HG03571 (cell line): Measurements from ENCODE around the gene MCCC2.
A peak's percentile ranks its signal among the peaks of the same experiment; 100 is the strongest.
"Not testable (repeated sequence)": the region's sequence is repeated elsewhere in the genome, so short reads cannot be mapped to it uniquely, and the experiment has no call there.

Experiments used
- ATAC-seq: cut with Tn5 transposase; IDR thresholded peaks from one replicate; pipeline ENCODE4 v1.9.1; 2021; ENCODE audit not compliant: unreplicated experiment

MCCC2 gene

DNA sequence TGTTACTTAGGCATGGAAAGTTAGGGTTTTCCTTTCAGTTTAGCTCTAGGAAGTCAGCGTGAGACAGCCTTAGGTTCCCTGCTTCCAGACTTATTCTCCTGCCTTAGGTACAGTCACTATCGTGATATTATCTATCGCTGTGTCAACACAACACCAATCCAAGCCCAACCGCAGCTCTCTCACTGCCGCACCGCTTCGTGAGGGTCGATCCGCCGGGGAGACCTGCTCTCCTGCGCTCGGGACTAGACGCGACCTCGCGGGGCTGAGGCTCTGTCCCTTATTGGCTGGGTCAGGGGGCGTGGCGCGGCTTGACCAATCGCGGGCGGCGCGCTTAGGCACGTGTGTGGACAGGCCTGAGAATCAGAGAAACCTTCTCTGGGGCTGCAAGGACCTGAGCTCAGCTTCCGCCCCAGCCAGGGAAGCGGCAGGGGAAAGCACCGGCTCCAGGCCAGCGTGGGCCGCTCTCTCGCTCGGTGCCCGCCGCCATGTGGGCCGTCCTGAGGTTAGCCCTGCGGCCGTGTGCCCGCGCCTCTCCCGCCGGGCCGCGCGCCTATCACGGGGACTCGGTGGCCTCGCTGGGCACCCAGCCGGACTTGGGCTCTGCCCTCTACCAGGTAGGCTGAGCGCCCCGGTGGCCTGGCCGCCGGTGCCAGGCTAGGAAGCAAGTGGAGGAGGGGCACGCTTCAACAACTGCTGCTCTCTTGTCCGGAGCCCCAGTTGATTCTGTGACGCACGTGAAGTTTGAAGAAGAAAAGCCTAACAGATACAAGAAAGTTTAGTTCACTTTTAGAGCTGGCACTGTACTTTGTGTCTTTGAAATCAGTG is at the start of gene MCCC2:
Gene MCCC2 (plus strand): TSS at position 400 of the 825 bp plus-strand sequence. CDS start 86 bp downstream, at position 486.
- ATAC-seq: peak; percentile 96

DNA sequence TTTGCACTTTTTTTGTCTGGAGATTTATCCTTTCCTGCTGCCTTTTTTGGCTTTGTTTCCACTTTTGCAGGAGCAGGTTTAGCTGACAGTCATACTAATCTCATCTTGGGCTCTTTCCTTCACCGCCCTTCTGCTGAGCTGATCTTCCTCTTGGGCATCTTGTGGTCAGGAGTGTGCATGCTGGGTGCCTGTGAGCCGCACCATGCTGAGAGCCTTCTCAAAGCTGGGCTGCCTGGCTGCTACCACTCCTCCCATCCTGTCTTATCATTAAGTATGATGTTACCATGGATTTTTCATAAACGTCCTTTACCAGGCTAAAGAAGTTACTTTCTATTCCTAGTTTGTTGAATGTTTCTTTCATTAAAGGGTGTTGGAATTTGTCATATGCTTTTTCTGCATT is 49.5 kb upstream of the MCCC2 start:
- no peak for ATAC-seq

DNA sequence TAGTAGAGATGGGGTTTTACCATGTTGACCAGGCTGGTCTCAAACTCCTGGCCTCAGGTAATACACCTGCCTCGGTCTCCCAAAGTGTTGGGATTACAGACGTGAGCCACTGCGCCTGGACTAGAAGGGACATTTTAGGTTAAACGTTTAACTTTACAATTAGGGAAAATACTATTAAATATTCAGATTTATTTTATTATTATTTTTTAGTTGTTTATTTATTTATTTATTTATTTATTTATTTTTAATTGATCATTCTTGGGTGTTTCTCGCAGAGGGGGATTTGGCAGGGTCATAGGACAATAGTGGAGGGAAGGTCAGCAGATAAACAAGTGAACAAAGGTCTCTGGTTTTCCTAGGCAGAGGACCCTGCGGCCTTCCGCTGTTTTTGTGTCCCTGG is 36.3 kb upstream of the MCCC2 start:
- ATAC-seq: not testable (repeated sequence)

DNA sequence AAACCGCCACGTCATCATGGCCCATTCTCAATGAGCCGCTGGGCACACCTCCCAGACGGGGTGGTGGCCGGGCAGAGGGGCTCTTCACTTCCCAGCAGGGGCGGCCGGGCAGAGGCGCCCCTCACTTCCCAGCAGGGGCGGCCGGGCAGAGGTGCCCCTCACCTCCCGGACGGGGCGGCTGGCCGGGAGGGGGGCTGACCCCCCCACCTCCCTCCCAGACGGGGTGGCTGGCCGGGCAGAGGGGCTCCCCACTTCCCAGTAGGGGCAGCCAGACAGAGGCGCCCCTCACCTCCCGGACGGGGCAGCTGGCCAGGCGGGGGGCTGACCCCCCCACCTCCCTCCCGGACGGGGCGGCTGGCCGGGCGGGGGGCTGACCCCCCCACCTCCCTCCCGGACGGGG is 35.6 kb upstream of the MCCC2 start:
- ATAC-seq: not testable (repeated sequence)

DNA sequence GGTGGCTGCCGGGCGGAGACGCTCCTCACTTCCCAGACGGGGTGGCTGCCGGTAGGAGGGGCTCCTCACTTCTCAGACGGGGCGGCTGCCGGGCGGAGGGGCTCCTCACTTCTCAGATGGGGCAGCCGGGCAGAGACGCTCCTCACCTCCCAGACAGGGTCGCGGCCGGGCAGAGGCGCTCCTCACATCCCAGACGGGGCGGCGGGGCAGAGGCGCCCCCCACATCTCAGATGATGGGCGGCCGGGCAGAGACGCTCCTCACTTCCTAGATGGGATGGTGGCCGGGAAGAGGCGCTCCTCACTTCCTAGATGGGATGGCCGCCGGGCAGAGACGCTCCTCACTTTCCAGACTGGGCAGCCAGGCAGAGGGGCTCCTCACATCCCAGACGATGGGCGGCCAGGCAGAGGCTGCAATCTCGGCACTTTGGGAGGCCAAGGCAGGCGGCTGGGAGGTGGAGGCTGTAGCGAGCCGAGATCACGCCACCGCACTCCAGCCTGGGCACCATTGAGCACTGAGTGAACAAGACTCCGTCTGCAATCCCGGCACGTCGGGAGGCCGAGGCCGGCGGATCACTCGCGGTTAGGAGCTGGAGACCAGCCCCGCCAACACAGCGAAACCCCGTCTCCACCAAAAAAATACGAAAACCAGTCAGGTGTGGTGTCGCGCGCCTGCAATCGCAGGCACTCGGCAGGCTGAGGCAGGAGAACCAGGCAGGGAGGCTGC is 35.0 kb upstream of the MCCC2 start:
- ATAC-seq: not testable (repeated sequence)

DNA sequence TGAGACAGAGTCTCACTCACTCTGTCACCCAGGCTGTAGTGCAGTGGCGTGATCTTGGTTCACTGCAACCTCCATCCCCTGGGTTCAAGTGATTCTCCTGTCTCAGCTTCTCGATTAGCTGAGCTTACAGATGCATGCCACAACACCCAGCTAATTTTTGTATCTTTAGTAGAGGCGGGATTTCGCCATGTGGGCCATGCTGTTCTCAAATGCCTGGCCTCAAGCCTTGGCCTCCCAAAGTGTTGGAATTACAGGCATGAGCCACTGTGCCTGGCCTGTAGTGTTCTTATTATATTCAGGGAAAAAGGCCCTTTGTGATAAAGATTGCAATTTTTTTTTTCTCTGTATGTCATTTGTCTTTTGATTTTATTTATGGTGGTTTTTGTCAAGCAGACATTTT is 24.0 kb upstream of the MCCC2 start:
- ATAC-seq: no peak

DNA sequence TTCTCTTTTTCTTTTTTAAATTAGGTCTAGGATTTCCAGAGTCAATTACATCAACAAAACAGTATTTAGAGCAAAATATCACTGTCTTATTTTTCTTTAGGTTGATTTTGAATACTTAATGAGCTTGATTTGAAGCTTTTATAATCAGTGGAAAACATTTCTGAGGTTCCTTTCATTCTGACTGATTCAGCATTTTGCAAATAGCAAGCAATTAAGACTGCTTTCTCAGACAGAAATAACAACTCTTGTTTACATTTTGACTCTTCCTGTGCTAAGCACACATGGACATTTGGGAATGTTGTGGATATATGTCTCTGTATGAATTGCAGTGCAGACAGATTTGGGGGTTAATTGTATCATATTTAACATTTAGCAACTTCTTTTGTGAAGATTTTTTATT is 22.2 kb upstream of the MCCC2 start:
- no peak for ATAC-seq

DNA sequence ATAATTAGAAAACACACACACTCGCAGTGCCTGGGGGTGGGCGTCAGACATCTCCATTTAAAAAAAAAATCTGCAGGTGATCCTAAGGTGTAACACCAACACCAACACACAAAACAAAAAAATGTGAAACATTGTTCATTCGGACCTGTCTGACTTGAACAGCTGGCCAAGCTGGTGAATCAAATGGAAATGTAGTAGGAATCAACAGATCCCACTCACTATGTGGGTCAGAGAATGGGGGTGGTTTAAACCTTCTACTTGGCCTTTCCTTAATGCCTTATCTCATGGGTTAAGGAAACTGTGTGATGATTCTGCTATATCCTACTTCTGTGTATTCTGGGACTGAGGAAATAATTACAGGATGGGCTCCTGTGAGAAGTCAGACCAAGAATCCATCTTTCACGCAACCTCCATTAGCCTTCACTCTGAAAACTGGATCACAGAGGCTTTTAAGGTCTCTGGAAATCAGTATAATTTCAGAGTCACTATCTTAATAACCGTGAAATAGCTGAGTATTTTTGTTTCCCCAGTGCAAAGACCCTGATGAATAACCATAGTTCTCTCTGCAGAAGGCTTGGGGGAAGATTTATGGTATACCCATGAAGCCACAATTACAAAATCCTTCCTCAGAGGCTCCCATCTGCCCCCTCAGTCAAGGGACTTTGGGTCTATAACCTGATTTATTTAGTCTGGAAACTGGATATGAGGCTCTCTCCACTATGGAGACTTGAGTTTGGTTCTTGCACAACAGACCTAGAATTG is 17.2 kb upstream of the MCCC2 start:
- ATAC-seq: no peak

DNA sequence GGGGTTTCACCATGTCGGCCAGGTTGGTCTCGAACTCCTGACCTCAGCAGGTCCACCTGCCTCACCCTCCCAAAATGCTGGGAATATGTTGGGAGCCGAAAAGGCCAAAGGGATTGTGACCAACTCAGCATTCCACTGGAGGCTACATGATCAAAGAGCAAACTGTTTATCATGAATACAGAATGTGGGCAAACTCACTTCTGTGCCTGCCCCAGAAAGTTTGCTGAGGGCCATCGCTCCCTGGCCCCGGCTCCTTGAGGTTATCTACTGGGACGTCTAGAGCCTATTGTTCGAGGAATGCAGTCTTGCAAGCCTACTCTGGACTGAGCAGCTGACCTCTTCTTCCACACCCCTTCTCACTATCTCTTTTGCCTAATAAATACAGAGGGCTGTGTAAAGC is 15.3 kb upstream of the MCCC2 start:
- not testable (repeated sequence) for ATAC-seq

DNA sequence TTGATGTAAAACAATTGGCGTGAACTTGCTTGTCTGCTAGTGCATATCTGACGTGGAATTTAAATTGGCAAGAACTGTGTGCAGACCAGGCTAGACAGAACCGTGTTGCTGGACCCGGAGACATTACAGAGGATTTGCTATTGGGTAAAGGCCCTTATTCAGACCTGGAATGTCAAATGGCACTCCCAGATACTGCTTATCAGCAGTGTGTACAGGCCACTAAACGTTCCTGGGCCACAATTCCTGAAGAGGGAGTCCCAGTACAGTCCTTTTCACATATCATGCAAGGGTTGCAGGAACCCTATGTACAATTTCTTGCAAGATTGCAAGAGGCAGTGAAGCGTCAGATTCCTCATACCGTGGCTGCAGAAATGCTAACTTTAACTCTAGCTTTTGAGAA is 13.5 kb upstream of the MCCC2 start:
- no peak for ATAC-seq

DNA sequence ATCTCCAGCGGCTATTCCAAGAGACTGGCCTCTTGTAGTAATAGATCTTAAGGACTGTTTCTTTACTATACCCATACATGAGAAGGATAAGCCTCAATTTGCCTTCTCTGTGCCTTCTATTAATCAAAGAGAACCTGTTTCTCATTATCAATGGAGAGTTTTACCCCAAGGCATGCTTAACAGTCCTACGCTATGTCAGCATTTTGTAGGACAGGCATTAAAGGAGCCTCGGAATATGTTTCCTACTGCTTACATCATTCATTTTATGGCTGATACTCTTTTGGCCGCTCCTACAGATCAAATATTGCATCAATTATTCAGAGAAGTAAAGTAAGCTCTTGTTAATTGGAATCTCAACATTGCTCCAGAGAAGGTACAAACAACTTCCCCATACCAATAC is 11.6 kb upstream of the MCCC2 start:
- ATAC-seq: not testable (repeated sequence)

DNA sequence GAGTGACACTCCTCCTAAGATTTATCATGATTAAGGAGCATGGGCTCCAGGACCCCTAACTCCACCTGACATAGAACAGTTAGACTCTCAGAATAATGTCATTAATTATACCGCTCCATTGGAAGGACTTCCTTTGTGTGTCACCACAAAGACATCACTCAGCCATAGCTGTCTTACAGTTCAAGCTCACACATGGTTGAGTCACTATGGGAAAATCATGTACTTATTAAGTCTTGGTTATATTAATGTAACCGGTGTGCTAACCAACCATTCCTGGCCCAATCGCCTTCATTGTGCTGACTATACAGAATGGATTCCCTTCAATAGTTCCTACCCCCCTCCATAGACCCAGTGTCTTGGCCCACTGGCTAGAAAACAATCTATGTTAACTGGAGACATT is 10.9 kb upstream of the MCCC2 start:
- ATAC-seq: no peak

DNA sequence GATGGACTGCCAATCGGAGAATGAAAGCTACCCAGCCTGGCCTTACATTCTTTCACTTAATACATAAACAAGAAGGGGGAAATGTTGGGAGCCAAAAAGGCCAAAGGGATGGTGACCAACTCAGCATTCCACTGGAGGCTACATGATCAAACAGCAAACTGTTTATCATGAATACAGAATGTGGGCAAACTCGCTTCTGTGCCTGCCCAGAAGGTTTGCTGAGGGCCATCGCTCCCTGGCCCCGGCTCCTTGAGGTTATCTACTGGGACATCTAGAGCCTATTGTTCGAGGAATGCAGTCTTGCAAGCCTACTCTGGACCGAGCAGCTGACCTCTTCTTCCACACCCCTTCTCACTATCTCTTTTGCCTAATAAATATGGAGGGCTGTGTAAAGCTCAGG is 9.3 kb upstream of the MCCC2 start:
- ATAC-seq: not testable (repeated sequence)

DNA sequence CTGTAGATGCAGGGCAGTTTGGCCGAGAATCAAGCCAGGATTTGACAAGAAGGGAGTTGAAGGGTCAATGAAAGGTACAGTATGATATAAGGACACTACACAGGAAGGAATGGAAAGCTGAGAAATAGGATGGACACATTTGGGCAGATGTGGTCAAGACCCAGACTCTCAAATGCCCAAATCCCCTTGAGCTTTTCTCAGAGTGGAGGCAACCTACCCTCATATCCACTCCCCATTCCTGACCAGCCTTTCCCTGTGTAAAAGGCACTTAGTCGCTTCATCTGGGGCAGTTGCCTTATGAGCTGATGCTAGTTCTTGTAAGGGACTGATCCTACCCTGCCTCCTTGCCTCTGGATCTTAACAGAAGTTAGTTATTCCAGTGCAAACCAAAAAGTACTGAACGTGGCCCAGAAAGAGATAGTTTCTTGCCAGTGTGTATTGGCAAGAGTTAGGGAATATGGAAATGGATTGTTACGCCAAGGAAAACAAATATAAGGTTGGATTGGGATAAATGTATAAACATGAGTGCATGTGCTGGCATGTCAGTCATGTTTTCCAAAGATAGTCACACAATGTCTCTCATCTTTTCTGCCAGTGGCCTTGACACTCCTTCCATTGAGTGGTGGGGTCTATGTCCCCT is 4.1 kb upstream of the MCCC2 start:
- ATAC-seq: no peak

DNA sequence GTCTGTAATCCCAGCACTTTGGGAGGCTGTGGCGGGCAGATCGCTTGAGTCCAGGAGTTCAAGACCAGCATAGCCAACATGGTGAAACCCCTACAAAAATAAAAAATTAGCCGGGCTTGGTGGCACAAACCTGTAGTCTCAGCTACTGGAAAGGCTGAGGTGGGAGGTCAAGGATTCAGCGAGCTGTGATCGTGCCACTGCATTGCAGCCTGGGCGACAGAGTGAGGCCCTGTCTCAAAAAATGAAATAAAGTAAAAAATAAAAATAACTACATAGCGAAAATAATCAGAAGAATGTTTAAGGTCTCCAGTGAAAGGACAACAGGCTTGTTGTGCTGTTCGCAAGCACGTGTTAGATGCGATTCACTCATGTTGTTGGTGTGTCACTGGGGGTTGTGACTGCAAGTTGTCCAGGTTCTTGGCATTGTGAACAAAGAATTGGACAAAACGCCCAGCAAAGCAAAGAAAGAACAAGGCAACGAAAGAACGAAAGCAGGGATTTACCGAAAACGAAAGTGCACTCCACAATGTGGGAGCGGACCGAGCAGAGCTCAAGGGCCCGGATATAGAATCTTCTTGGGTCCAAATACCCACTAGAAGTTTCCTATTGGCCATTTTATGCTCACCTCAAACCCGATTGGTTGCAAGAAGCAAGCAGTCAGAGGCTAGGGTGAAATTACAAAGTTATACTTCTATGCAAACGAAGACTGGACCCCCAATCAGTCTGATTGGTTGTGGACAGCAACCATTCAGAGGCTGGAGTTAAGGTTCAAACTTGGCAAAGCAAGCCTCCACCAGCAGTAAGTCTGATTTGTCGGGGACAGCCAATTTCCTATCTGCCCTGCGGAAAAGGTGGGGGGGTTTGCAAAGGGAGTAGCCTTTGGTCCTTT is 844 bp upstream of the MCCC2 start:
- ATAC-seq: no peak

DNA sequence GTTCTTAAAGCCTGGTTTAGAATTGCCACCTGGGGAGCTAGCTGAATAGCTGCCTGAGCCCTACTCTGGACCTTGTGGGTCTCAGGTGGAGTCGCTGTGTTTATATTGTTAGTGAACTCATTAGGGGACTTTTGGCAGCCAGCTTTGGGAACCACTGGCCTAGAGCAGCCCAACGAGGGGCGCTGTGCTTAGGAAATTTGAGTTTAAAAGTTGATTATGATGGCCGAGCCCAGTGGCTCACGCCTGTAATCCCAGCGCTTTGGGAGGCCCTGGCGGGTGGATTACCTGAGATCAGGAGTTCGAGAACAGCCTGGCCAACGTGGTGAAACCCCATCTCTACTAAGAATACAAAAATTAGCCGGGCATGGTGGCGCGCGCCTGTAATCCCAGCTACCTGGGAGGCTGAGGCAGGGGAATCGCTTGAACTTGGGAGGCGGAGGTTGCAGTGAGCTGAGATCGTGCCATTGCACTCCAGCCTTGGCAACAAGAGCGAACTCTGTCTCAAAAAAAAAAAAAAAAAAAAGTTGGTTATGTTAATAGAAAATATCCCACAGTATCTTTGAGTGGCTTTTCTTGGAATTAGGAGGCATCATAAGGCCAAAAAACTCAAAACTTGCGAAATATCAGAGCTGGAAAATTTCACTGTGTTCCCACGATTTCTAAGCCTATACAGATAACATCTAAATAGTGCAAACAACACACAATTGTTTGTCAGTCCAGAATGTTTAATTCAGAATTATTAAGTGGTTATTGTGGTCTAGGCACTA is 809 bp downstream of the MCCC2 start:
- ATAC-seq: peak; percentile 6

DNA sequence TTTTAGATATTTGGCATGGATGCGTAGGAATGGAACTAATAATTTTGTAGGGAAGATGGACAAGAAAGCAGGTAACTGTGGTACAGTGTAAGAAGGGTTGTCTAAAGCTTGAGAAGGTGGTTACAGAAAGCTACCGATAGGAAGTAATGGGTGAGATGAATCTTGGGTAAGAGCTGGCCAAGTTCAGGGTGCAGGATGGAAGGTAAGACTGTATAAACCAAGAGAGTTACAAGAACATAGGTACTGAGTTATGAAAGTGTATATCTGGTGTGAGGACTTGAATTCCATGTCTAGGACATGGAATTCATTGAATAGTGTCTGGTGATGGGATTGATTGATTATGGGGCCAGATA is 1.4 kb downstream of the MCCC2 start:
- no peak for ATAC-seq

DNA sequence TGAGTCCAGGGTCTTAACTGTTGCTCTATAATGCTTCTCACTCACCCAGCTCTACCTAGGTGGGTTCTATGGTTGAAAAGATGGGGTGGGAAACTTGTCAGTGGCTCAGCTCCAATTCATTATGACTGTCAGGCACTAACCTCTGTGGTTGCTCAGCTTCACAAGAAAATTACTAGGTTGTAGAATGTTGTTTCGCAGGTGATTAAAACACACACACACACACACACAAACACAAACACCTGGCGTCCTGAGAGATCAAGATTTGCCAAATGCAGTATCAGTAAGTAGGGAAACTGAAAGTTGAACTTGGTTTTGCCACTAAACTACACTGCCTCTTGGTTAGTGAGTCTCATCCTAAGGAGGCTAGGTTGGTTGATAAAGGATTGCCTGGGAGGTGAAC is 2.8 kb downstream of the MCCC2 start:
- no peak for ATAC-seq

DNA sequence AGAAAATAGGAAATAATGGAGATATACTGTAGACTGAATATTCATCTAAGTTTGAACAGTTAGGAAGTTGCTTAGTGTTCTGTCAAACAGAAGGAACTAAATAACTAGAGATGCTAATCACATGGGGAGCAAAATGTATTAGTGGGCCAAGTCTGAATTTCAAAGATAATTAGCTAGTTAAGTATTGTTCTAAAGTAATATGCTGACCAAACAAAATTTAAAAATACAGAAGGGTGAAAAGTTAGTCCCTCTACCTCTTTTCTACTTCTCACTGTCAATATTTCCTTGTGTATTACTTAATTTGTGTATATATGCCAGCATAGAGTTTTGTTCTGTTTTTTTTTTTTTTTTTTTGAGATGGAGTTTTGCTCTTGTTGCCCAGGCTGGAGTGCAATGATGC is 4.0 kb downstream of the MCCC2 start:
- ATAC-seq: no peak

DNA sequence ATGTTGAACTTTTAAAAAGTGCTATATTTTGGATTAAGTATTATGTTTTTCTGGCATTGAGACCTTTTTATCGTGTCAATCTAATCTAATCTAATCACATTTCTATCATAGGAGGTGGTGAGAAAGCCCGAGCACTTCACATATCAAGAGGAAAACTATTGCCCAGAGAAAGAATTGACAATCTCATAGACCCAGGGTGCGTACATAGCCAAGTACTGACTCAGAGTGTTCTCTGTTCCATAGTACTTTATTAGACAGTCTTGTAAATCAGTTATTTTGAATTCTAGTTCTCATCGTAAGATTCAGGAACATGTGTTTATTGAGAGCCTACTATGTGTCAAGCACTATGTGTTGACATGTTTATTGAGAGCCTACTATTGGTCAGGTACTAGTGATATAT is 9.0 kb downstream of the MCCC2 start:
- ATAC-seq: no peak
